Suprapubic skin (tissue), 4 donors: Measurements from ENCODE around the gene NTN4.

Source experiments
- EP300 ChIP-seq: sonication (generic); formaldehyde crosslinking; IDR thresholded peaks from one replicate; pipeline ENCODE4 v1.6.1; 2017; ENCODE audit warnings: antibody characterized with exemption
- POLR2AphosphoS5 ChIP-seq, 3 donors: sonication (generic); formaldehyde crosslinking; IDR thresholded peaks; one replicate each; pipeline ENCODE4 v1.6.1; 2017; ENCODE audit warnings: antibody characterized with exemption in 3 of 3

GRCh38 chr12:95834572-95834971 lies 44.0 kb upstream of the NTN4 start:
- no peak for TF ChIP-seq EP300
- TF ChIP-seq POLR2AphosphoS5 (IDR thresholded peaks at IDR 0.05), result no peak
